HG03571 (cell line): ENCODE measurements around the gene HAAO.

ENCODE experiments used
- ATAC-seq: cut with Tn5 transposase; IDR thresholded peaks from one replicate; pipeline ENCODE4 v1.9.1; 2021; ENCODE audit not compliant: unreplicated experiment

Gene HAAO

GRCh38 chr2:42815726-42816125, 23.3 kb upstream of the HAAO start:
- no peak for ATAC-seq

GRCh38 chr2:42813763-42814162, 21.4 kb upstream of the HAAO start:
- no peak for ATAC-seq

- no peak for ATAC-seq
Measured at GRCh38 chr2:42812899-42813479, 20.6 kb upstream of the HAAO start.

- ATAC-seq: peak; percentile 11
Measured at GRCh38 chr2:42810971-42811811, 18.8 kb upstream of the HAAO start.

- peak; percentile 74 for ATAC-seq
Measured at GRCh38 chr2:42810121-42810970, 18.0 kb upstream of the HAAO start.

- ATAC-seq: peak; percentile 55
Measured at GRCh38 chr2:42809819-42810120, 17.4 kb upstream of the HAAO start.

- ATAC-seq: no peak
Measured at GRCh38 chr2:42809131-42809818, 16.9 kb upstream of the HAAO start.

GRCh38 chr2:42808301-42808700, 15.9 kb upstream of the HAAO start:
- no peak for ATAC-seq

- ATAC-seq: no peak
Measured at GRCh38 chr2:42806786-42807185, 14.4 kb upstream of the HAAO start.

- no peak for ATAC-seq
Measured at GRCh38 chr2:42804891-42805290, 12.5 kb upstream of the HAAO start.

- no peak for ATAC-seq
Measured at GRCh38 chr2:42804338-42804737, 12.0 kb upstream of the HAAO start.

- ATAC-seq: no peak
Measured at GRCh38 chr2:42802150-42802549, 9.8 kb upstream of the HAAO start.

- ATAC-seq: no peak
Measured at GRCh38 chr2:42801381-42801780, 9.0 kb upstream of the HAAO start.

GRCh38 chr2:42800981-42801380, 8.6 kb upstream of the HAAO start:
- ATAC-seq: no peak

- ATAC-seq: no peak
Measured at GRCh38 chr2:42800461-42800962, 8.1 kb upstream of the HAAO start.

- ATAC-seq: no peak
Measured at GRCh38 chr2:42799881-42800280, 7.5 kb upstream of the HAAO start.

- ATAC-seq: no peak
Measured at GRCh38 chr2:42797281-42797680, 4.9 kb upstream of the HAAO start.

GRCh38 chr2:42796427-42797248, 4.3 kb upstream of the HAAO start:
- no peak for ATAC-seq

GRCh38 chr2:42795841-42796301, 3.5 kb upstream of the HAAO start:
- no peak for ATAC-seq

GRCh38 chr2:42795275-42795674, 2.9 kb upstream of the HAAO start:
- ATAC-seq: no peak
